ENCODE measurements around the gene METTL16. TPM values are rescaled to one million over a fixed set of nuclear protein-coding genes. Genes with fewer than 3 reads are reported as not detected.

METTL16 gene
- total and polyA plus RNA-seq, 10 donors, result 17.1 to 38.2 (median 27.8) TPM

- H3K27ac ChIP-seq, result peak overlapping the region in 7 of 8 donors; percentile 97 to 100 (median 99)
- WGBS, 5 donors, result 82 to 90% (median 87%) methylated on average over 12 of the region's 12 CpGs
These were observed 121.4 kb downstream of the METTL16 start for GRCh38 chr17:2390199-2390836.

GRCh38 chr17:2388683-2389055, 123.0 kb downstream of the METTL16 start:
- WGBS, 5 donors, result 92 to 94% (median 93%) methylated on average over 15 of the region's 15 CpGs
- no peak overlapping the region for H3K4me3 ChIP-seq
- H3K9me3 ChIP-seq, result no peaks in the 10 kb centered on the region
- peaks cover 18 to 72% (median 30%) of the 10 kb centered on the region in 6 donors for H3K4me1 ChIP-seq
- H3K27me3 ChIP-seq (replicated peaks in 1 of 7), result no peaks in the 10 kb centered on the region
- intact Hi-C loops (cut with DNase I; ENCODE audit: low total_unique reads), result no loop called here
- DNase-seq, result no peak
- H3K36me3 ChIP-seq, result peaks cover 4 to 55% (median 28%) of the 10 kb centered on the region in 6 donors
- TF ChIP-seq POLR2A (IDR thresholded peaks at IDR 0.05), result no peak
- TF ChIP-seq CTCF (IDR thresholded peaks at IDR 0.05 in 8 of 11, conservative IDR thresholded peaks at IDR 0.05 in 3 of 11), result no peak
- peak in 1 of 3 donors; percentile 39 for TF ChIP-seq POLR2AphosphoS5 (IDR thresholded peaks at IDR 0.05)
- no peak overlapping the region for H3K27ac ChIP-seq

More at GRCh38 chr17:2390199-2390836, 121.4 kb downstream of the METTL16 start:
- no peak for DNase-seq
- Histone ChIP-seq H3K9me3 (no peaks in the 10 kb centered on the region), H3K4me3 (peak overlapping the region in 1 of 8 donors; percentile 97), H3K36me3 (peaks cover 4 to 53% (median 28%) of the 10 kb centered on the region in 6 donors), H3K4me1 (peaks cover 30 to 74% (median 43%) of the 10 kb centered on the region in 6 donors), H3K27me3 (replicated peaks in 1 of 7) (no peaks in the 10 kb centered on the region)
- intact Hi-C loops (cut with DNase I; ENCODE audit: low total_unique reads), result no loop called here
- TF ChIP-seq POLR2A (IDR thresholded peaks at IDR 0.05) (no peak), CTCF (IDR thresholded peaks at IDR 0.05 in 8 of 11, conservative IDR thresholded peaks at IDR 0.05 in 3 of 11) (no peak), POLR2AphosphoS5 (IDR thresholded peaks at IDR 0.05) (no peak)

- no peaks in the 10 kb centered on the region for H3K9me3 ChIP-seq
- intact Hi-C loops (cut with DNase I; ENCODE audit: low total_unique reads), result no loop called here
- H3K36me3 ChIP-seq, result peaks cover 4 to 55% (median 28%) of the 10 kb centered on the region in 6 donors
- TF ChIP-seq POLR2A (IDR thresholded peaks at IDR 0.05) (no peak), POLR2AphosphoS5 (IDR thresholded peaks at IDR 0.05) (peak in 1 of 3 donors; percentile 50), CTCF (IDR thresholded peaks at IDR 0.05 in 8 of 11, conservative IDR thresholded peaks at IDR 0.05 in 3 of 11) (no peak)
- WGBS, 5 donors, result 92 to 94% (median 93%) methylated on average over 20 to 21 of the region's 21 CpGs
- DNase-seq, result no peak
- peaks cover 18 to 77% (median 33%) of the 10 kb centered on the region in 6 donors for H3K4me1 ChIP-seq
- H3K27me3 ChIP-seq (replicated peaks in 1 of 7), result no peaks in the 10 kb centered on the region
- H3K27ac ChIP-seq, result no peak overlapping the region
- H3K4me3 ChIP-seq, result no peak overlapping the region
These were observed 123.5 kb downstream of the METTL16 start for GRCh38 chr17:2388020-2388682.
